NCI-H128 (cell line): ENCODE data around the gene RXRA.

Source experiments
- DNase-seq: peaks from one replicate; lab custom pipeline; 2025; ENCODE audit not compliant: unreplicated experiment; lab: John Stamatoyannopoulos, UW

RXRA gene

DNA sequence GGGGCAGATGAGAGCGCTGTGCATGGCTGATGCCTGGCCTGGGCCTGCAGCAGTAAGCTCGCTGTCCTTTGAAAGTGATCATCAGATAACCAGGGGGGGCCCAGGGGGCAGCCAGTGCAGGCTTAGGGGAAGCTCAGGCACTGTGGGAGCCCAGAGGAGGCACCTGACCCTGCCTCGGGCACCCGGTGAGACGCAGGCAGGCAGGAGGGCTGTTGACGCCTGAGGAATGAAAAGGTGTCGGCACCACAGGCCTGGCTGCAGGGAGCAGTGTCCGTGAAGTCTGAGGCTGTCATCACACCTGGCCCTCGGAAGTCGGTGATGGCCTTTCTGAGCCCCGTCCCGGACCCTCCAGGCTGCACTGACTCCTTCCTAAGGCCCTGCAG is 84.6 kb downstream of the RXRA start:
- DNase-seq: no peak

DNA sequence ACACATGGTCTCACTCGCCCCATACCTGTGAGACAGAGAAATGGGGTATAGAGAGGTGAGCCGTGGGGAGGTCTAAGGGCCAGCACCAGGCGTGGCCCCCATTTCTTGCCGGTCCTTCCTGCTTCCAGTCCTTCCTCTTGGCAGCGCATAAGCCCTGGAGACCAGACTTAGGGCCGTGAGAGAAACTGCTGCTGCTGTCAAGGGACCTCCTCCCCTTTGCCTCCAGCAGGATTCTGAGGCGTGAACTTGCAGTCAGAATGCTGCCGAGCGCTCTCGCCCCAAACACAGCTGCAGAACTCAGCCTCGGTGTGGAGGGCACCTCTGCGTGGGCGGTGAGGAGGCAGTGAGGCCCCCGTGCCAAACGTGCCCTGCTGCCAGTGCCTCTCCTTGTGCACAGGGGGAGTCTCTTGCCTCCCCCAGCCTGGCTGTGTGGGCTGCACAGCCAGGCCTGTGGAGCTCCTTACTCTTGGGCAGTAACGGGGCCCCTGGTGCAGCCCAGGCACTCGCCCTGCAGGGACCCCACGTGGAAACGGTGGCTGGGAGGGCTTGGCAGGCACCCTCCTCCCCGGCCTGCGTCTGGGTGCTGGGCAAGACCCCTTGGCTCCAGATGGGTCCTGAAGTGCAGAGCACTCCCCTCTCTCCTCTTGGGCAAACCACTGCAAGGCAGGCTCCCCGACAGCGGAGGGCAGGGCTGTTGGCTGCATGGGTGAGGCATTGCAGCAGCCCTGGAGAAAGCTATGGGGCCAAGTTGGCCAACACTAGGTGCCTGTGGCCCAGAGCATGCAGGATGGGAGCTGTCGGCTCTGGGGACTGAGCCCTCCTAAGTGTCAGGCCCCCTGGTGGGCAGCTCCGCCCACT is 85.4 kb downstream of the RXRA start:
- DNase-seq: no peak

DNA sequence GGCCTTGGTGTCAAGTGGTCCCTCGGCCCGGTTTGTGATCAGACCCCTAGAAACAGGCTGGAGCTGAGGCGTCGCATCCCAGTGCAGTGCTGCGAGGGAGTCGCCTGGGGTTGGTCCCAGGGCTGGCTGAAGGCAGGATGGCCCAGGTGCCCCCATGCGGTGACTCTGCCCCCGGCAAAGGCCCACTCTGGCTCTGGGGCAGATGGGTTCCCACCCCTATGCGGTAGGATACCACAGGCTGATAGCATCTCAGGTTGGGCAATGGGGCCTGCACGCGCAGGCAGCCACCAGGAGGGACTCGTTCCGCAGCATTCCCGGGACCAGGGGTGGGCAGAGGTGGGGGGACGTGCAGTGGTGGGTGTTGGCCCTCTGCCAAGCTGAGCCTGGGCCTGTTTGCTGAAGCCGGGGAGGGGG is 86.0 kb downstream of the RXRA start:
- DNase-seq: no peak

DNA sequence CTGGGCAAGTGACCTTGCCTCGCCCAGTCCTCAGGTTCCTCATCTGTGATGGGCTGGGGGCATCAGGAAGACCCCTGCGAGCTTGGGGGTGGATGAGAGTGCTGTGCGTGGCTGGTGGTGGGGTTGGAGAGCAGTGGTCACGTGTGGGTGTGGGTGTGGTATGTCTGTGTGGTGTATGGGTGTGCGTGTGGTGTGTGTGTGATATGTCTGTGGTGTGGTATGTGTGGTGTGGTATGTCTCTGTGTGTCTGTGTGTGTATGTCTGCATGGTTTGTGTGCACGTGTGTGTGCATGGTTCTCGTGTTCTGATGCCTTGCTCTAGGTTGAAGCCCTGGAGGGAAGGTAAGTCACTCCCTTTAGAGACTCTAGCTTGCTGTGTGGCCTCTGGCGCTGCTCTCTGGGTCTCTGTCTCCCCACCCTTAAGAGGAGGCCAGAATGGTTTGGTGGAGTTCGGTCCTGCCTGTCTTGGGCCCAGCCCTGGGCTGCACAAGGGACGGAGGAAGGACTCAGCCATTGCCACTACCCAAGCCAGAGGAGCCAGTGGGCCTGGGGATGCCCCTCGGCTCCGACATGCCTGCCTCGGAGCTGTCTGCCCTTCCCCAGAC is 87.0 kb downstream of the RXRA start:
- DNase-seq: no peak

DNA sequence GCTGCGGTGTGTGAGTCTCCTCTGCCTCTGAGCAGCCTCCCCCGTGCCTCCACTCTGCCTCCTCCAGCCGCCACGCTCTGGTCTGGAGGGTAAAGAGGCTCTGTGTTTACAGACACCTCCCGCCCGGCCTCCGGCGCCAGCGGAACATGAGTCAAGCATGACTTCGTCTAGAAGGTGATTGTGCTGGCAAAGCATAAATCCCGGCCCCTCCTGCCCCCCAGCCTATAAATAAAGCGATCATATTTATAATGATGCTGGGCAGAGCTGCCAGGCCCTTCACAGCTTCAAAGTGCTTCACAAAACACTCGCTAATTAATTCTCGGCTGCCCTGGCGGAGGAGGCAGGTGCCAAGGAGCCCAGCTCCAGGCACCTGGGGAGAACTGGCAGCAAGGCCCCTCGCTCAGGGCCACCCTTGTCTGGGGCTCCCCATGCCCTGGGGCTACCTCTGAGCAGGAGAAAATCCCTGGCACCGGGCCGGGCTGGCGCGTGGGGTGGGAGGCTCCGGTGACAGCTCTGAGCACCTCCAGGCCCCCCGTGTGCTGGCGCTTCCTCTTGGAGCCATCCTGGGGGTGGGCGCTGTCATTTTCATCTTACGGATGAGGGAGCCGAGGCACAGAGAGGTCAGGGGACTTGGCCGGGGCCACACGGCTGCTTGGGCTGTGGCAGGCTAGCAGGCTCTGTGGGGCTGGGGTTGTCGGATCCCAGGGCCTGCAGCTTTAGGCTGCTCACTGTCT is 87.8 kb downstream of the RXRA start:
- peak; percentile 74 for DNase-seq

DNA sequence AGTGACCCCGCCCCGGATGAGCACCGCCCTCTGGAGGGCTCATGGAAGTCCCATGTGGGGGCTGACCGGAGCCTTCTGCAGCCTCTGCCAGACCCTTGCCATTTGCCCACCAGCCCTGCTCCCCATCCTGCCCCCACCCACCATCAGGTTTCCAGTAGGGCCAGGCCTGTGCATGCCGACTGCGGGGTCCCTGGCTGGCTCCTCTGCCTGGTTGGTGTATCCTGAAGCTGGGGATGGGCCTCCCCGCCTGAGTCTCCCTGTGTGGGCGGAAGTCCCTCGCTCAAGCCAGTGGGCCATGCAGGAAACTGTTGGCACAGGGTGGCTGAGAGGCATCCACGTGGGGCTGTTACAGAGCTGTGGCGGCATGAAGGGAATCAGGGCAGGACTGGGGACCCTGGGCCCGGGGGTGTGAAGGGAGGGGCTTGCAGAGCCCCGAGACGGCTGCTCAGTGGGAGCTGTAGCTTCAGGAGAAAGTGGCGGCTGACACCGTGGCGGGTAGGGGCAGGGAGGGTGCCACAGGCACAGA is 88.7 kb downstream of the RXRA start:
- no peak for DNase-seq

DNA sequence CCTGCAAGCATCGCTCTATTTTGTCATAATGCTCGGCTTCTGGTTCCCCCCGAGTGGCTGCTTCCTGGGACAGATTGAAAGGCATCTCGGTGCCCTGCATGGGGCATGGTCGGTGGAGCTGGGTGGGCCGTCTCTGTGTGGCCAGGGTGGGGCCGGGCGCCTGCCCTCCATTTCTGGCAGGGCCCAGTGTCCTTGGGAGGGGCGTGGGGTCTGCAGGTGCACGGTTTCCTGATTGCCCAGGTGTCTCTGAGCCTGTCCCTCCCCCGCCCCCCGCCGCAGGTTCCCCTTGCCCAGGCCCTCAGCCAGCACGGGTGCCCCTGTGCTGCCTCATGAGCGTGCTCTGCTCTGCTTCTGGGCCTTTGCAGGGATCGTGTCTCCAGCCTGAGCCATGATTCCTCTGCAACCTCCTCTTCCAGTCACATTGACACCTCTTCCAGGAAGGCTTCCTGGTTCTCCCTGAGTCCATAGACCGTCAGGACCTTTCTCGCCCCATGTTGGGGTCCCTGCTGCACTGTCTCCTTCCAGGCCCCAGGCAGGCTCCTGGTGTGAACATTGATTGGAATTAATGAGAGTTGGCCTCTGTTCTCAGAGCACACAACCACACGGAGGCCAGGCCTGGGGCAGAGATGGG is 90.2 kb downstream of the RXRA start:
- no peak for DNase-seq

DNA sequence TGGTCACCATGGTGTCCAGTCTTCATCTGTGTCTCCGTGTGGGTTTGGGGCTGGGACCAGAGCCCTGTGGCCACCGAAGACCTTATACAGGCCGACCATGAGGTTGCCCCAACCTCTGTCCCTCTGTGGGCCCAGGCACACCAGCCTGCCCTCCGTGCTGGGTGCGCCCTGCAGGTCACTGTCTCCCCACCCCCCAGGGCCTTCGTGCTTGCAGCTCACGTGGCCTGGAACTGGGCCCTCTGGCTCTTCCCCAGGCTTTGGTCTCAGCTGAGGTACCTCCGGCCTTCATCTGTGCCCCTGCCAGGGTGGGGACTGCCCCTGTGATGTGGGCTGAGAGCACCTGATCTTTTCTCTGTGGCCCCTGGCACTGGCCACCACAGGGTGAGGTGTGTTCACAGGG is 92.1 kb downstream of the RXRA start:
- DNase-seq: no peak

DNA sequence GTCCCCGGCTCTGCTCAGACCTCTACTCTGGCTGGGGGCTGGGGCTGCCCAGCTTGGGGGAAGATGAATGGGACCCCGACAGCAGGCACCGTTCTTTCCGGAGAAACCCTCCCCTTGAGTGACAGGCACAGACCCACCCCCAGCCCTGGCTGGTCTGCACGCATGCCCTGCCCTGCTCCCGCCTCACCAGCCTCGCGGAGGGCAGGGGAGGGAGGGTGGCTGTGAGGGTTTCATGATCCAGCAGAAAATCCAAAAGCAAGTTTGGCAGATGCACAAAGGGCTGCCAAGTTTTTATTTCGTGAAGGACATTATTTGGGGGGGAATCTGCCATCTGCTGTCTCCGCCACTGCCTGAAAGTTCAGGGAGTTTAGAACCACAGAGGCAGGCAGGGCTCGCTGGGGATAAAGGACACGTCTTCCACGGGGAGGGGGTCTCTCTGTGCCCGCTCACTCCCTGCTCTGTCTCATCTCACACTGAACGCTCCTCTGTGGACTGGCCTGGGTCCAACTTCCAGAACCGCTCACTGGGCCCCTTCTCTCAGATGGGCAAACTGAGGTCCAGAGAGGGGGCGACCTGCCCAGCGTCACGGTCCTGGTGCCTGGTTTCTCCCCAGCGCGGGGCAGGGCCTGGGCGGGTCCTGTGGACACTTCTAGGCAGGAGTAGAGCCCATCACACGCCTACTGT is 92.9 kb downstream of the RXRA start:
- DNase-seq: no peak

DNA sequence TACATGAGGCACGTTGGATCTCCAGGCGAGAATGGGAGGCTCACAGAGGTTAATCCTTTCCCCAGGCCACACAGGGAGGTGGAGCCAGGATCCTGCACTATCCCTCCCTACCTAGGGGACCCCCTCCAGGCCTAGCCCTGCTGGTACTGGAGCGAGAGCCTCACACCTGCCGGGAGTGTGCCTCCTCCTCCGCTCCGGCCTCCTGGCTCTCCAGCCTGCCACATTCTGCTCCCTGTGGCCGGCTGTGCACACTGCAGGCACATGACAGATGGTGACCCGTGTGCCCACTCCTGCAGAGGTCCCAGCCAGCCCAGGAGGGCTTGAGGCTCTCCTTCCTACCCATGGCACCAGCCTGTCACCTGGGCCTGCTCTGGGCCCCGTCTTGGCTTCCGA is 93.4 kb downstream of the RXRA start:
- no peak for DNase-seq

DNA sequence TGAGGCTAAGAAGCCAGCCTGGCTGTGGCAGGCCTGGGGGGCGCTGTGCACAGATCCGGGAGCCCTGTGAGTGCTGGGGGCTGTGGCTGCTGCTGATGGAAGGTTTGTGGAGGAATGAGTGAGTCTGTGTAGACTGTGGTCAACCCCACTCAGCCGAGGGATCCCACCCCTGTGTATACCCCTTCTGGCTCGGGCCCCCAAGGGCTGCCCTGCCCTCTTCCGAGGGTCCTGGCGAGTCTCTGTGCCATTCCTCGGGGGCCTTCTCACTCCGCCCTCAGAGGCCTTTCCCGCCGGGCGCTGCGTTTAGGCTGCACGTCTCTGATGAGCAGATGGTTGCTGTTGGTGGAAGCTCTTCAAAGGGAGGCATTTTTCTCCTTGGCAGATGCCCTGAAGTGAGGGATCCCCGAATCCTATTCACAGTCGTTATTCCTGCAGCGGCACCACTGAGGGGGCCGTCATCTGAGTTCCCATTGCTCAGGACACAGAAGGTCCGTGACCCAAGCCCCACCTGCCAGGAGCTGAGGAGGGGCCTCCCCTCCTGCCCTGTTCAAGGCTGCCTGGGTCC is 94.1 kb downstream of the RXRA start:
- DNase-seq: no peak

DNA sequence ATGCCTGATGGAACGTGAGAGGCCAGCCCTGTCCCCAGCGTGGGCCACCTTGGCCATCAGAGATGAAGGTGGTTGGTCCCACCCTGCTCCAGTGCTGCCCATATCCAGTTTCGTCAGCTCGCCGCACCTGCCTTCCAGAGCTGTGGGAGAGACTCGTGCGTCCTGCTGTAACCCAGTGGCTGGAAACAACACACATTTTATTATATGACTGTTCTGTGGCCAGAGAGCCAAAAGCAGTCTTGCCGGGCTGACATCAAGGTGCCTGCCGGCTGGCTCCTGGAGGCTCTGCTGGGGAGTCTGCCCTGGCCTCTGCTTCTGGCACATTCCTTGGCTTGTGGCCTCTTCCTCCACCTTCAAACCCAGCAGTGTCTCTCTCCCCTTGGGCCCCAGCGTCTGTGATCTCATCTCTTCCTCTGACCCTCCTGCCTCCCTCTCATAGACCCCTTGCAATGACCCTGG is 94.7 kb downstream of the RXRA start:
- DNase-seq: no peak

DNA sequence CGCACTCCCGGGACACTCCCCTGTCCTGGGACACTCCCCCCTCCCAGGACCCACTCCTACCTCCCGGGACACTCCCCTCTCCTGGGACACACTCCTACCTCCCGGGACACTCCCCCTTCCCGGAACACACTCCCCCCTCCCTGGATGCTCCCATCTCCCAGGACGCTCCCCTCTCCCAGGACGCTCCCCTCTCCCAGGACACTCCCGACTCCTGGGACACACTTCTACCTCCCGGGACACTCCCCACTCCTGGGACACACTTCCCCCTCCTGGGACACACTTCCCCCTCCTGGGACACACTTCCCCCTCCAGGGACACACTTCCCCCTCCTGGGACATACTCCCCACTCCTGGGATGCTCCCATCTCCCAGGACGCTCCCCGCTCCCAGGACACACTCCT is 95.6 kb downstream of the RXRA start:
- no peak for DNase-seq

DNA sequence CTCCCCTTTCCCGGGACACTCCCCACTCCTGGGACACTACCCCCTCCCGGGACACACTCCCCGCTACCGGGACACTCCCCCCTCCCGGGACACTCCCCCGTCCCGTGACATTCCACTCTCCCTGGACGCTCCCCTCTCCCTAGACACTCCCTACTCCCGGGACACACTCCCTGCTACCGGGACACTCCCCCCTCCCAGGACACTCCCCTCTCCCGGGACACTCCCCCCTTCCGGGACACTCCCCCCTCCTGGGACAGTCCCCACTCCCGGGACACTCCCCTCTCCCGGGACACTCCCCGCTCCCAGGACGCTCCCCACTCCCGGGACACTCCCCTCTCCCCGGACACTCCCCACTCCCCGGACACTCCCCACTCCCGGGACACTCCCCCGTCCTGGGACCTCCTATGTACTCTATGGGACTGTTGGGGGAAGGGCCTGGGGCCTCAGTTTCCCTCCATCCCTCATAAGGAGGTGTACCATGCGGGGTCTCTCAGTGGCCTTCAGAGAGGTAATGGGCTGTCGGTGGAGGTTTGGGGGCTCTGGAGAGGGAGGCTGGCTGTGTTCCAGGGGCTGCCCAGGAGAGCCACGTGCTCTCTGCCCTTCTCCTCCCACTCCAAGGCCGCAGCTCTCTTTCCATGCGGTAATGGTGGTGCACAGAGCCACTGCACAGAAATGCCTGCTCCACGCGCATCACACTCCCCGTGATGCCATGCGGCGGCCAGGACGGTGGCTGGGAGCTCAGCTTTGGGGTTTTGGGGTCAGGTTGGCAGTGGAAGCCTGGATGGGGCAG is 96.2 kb downstream of the RXRA start:
- no peak for DNase-seq

DNA sequence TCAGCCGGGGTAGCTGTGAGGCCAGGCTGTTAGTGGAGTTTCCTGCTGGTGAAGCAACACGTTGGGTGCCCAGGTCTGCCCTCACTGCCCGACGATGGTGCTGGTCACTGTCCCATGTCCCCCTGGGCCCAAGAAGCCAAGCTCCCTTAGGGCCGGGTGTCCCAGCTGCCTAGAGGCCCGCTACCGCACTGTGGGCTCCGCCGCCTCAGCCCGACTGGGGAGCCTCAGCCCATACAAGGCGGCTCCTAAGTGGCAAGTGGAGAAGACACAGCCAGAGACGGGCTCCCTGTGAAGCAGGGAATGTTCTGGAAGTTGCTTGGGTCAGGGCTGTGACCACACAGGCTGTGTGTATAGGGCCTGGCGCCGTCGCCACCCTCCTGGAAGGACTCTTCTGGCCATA is 96.9 kb downstream of the RXRA start:
- no peak for DNase-seq

DNA sequence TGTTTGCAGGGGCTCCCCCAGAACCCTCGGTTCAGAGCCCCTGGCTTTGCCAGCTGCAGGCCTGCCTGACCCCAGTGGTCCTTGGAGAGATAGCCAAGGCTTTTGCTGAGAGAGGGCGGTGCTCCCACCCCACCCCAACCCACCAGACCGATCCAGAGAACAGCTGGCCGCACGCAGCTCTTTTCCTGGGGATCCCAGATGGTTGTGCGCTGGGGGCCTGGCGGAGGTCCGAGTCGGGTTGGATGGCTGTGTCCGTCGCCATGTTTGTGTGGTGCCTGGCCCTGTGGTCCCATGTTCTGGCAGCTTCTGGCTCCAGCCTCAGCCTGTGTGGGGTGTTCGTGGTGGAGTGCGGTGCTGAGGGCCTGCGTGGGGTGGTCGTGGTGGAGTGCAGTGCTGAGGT is 97.5 kb downstream of the RXRA start:
- no peak for DNase-seq

DNA sequence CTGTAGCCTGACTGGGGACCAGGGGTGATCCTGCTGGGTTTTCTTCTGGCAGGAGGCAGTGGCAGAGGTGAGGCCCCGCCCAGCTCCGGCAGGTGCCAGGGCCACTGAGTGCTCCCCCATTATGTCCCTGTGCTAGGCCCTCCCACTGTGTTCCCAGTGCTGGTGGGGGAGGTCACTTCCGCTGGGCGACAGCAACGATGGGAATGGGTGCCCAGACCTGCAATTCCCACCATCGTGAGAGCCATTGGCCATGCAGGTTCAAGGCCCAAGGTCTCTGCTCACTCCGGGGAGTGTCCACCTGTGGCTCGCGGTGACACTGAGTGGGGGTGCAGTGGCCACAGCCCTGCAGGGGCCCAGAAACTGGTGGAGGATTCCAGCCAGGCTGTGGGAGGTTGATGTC is 98.6 kb downstream of the RXRA start:
- no peak for DNase-seq

DNA sequence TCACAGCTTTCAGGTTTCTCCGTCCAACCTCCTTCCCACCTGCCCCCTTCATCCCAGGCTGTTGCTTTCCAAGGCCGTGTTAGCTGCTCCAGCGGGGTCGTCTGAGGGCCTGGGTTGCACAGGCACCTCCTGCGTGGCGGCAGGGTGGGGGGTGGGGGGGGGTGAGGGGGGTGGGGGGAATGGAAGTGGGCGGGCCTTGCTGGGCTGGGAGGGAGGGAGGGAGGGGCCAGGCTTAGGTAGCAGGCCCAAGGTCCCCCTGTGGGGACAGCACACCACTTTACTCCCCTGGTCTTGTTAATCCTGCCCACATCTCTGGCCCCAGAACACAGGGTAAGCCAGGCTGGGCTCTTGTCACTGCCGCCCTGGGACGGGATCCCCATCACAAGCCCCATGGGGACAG is 99.1 kb downstream of the RXRA start:
- no peak for DNase-seq

DNA sequence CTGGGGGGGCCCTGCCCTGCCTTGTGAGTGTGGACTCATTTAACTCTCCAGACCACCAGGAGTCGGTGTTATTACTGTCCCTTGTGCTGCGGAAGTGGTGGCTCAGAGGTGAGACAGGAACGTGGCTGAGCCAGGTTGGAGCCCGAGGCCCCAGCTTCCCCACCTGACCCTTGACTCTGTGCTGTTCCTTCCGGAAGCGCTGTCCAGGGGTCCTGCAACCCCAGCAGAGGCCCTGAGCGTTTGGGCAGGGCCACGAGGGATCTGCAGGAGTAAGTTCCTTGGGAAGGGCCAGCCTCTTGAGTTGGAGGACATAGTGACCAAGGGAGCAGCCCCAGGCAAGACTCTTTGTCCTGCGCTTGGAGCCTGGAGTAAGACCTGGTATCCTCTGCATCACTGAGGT is 99.6 kb downstream of the RXRA start:
- no peak for DNase-seq

DNA sequence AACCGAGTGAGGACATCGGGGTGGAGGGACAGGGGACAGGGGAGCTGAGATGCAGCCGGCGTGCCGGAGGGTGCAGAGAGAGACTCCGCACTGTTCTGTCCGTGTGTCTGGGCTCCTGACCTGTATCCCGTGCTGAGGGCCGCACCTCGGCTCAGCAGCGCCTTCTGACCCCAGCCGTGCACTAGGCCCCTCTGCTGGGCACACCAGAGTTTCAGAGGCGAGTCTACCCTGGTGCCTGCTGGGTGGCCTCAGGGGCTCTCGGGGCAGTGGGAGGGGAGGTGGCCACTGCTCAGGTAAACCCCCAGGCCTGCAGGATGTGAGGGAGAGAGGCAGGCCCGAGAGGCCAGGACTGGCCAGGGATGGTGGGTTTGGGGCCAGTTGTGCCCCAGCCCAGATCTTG is 100.2 kb downstream of the RXRA start:
- DNase-seq: no peak
